Skin epidermis (tissue), 12 donors: ENCODE measurements around the gene LIME1.
A peak's percentile ranks its signal among the peaks of the same experiment; 100 is the strongest.
"Not testable (repeated sequence)": the region's sequence is repeated elsewhere in the genome, so short reads cannot be mapped to it uniquely, and the experiment has no call there.

ENCODE experiments used
- H3K27ac ChIP-seq, 21 experiments: fragments of 200-600 bp; sonication (generic) in 11 of 21; one replicate each; pipeline ENCODE4 v1.5.0; 2020; ENCODE audit warnings: mild to moderate bottlenecking in 3 of 21, inconsistent platforms in 2 of 21, moderate library complexity in 2 of 21
- H3K4me3 ChIP-seq, 7 experiments: fragments of 200-600 bp; sonication (generic) in 2 of 7; one replicate each; pipeline ENCODE4 v1.5.0; 2020; ENCODE audit warnings: inconsistent platforms in 2 of 7, mild to moderate bottlenecking in 2 of 7, moderate library complexity in 1 of 7

Gene LIME1

DNA sequence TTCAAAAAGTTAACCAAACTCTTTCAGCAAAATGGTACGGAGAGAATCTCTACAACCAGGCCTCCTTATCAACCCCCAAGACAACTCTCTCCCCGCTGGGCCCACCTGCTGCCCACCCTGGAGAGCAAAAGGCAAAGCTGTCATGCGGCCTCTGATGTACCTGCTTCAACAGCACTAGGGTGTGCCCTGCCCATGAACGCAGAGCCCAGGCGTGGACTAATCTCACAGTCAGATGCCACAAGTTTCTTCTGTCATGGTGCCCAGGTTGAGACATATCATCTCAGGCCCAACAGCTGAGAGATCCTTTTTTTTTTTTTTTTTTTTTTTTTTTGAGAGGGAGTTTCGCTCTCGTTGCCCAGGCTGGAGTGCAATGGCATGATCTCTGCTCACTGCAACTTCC is 29.4 kb downstream of the LIME1 start:
- Histone ChIP-seq H3K27ac (no peak overlapping the region), H3K4me3 (no peak overlapping the region)

DNA sequence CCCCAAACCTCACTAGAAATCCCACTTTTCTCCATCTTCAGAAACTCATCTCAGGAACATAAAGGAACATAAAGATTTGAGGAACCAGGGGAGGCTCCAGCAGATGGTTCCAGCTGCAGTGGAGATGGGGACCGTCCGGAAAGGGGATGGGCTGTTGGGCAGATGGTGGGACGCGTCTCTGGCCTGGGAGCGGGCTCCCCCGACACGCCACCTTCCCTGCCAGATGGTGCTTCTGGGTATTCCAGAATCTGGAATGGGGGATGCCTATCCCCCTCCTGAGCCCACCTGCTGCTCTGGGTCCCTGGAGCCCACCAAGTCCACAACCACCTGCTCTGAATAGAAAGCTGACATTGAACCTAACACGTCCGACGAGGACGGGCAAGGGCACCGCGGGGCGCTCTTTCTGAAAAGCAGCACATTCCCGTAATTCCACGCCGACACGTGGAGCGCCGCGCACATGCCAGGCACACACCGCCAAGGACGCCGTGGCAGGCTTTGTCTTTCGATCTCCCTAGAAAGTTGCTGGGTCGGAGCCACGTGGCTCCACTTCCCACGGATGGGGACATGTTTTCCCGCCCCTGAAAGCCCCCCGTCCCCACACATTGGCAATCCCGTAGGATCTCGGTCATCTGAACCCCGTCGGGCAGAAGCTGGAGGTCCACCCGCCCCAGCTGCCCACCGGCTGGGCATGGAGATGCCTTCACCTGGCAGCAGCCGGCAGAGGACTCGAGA is 30.4 kb downstream of the LIME1 start:
- no peak overlapping the region for H3K4me3 ChIP-seq

DNA sequence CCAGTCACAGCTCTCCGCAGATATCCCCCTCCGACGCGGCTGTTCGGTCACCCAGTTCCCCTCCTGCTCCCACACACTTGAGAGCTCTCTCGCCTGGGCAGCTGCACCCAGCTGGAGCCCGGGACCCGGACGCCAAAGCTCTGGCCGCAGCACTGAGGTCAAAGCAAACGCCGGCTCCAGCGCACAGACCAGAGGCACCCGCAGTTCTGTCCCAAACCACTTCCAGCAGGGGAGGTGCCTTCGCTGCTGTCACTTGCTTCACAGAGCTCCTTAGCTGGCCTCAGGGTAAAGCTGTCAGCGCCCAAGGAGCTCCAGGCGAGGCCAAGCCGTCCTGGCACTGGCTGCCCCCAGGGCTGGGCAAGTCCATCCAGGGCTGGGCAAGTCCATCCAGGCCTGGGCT is 31.0 kb downstream of the LIME1 start:
- no peak overlapping the region for H3K27ac ChIP-seq

More for the DNA sequence above, 30.4 kb downstream of the LIME1 start:
- no peak overlapping the region for H3K27ac ChIP-seq

DNA sequence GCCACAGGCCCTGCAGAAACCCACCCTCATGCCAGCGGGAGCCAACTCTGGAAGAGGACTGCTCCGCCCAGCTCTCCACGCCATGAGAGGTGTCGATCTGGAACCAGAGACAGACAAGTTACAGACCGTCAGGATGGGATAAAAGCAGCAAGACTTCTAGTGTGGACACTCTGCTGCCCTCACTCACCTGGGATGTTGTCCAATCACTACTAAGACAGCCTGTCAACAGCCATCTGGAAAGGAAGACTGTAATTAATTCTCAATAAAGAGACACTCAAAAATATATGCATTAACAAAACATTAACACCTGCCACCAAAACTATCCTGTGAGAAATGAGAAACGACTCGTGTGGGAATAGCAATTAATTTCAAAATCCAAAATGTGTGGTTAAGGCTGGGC is 31.4 kb downstream of the LIME1 start:
- Histone ChIP-seq H3K27ac (no peak overlapping the region), H3K4me3 (no peak overlapping the region)

More for the DNA sequence above, 31.0 kb downstream of the LIME1 start:
- H3K4me3 ChIP-seq: no peak overlapping the region

DNA sequence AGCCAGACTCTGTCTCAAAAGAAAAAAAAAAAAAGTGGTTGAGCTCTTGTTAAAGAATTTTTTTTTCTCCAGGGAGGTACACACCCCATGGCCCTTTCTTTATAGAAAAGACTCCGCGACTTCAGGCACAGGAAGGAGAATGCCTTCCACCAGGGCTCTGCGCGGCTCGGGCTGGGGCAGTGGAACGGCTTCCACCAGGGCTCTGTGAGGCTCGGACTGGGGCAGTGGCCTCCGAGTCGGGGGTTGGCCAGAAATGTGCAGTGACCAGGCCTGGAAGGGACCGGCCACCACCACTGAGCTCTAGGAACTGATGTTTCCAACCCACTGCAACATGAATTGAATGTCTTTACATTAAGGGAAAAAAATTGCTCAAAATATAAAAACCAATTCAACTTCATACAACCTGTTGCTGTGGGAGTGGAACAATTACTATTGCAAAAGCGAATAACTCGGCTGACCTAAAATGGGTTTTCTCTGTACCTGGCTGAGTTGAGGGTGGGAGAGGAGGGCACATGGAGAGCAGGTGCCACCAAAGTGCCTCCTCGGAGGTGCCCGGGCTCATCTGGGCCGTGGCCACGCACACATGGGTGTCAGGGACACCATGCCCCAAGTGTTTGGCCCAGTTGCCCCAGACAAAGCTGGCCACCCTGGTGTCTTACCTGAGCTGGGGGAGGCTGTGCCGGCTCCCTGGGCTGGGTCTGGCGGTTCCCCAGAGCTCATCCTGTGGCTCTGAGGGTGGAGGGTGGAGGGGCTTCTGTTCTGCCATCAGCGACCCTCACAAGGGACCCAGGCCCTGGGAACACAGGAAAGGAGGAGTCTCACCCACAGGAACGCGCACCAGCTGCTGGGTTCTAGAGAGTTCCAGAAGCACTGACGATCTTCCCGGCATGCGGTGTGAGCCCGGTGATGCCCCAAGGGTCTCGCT is 32.4 kb downstream of the LIME1 start:
- Histone ChIP-seq H3K4me3 (no peak overlapping the region), H3K27ac (no peak overlapping the region)

DNA sequence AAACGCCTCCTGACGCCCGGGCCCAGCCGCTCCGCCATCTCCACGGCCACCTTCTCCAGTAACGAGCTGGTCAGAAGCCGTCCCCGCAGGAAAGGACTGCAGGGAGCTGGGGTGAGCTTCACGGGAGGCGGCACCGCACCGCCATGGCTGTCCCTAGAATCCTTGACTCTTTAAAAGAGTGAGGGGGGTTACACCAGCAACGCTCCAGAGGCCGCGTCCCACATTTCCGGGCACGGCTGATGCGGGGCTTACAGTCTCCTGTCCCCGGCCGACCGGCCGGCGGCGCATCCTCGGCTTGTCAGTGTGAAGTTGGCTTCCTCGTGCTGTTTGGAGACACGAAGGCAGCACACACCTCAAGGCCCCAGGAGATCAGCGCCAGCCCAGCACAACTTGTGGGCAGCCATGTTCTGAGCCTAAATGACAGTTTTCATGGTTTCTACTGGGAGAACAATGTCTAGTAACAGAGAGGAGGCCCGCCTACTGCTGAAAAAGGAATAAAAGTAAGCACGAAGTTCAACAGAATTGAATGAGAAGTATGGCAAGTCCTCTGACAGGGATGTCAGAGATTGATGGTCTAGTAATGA is 33.5 kb downstream of the LIME1 start:
- Histone ChIP-seq H3K4me3 (no peak overlapping the region), H3K27ac (no peak overlapping the region)

DNA sequence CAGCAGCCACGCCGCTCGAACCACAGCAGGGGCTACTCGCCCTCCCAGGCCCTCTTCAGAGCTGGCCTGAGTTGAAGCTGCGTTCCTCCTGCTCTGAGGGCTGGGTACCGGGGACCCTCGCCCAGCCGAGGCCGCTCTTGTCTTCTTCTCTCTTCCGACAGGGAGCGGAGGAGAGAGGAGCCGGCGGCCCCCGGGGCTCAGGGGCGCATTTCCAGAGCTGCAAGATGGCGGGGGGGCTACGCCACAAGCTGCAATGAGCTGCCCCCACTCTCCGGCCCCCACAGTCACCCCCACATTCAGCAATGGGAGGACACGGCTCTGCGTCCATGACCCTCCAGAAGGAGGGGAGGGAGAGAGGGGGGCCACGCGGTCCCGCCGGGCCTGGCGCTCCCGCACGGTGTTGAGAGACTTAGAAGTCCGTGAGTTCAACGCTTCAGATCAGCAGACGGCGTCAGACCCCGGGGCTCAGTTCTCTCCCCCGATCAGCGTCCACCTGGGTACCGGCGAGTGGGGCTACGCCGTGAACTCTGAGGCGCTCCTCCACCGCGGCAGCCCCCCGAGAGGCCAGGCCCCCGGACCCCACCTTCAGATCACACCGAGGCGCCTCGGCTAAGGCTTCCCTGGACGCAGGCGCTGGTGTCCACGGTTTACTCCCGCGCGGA is 34.7 kb downstream of the LIME1 start:
- H3K27ac ChIP-seq: no peak overlapping the region
- no peak overlapping the region for H3K4me3 ChIP-seq

DNA sequence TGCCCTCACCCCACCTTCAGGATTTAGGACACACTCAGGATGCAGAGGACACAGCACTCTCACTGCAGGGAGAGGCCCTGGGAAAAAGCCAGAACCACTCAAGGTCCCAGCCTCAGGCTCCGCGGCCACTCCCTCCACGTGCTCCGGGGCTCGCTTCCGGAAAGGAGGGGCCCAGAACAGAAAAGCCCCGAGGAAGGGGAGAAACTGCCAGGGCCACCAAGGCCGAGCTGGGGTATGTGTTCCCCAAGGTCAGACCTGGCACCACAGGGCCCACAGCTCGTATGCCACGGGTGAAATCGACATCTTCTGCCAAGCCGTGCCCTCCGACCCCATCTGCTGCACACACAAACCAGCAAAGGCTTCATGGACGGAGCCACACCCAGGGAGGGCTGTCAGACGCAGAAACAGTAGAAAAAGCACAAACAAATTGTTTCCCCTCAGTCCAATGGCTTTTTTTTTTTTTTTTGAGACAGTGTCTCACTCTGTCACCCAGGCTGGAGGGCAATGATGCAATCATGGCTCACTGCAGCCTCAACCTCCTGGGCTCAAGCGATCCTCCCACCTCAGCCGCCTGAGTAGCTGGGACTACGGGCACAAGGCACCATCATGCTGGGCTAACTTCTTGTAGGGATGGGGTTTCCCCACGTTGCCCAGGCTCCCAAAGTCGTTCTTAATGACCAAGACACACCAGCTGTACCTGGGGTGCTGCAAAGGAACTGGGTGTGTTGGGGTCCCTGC is 36.5 kb downstream of the LIME1 start:
- Histone ChIP-seq H3K27ac (no peak overlapping the region), H3K4me3 (no peak overlapping the region)

DNA sequence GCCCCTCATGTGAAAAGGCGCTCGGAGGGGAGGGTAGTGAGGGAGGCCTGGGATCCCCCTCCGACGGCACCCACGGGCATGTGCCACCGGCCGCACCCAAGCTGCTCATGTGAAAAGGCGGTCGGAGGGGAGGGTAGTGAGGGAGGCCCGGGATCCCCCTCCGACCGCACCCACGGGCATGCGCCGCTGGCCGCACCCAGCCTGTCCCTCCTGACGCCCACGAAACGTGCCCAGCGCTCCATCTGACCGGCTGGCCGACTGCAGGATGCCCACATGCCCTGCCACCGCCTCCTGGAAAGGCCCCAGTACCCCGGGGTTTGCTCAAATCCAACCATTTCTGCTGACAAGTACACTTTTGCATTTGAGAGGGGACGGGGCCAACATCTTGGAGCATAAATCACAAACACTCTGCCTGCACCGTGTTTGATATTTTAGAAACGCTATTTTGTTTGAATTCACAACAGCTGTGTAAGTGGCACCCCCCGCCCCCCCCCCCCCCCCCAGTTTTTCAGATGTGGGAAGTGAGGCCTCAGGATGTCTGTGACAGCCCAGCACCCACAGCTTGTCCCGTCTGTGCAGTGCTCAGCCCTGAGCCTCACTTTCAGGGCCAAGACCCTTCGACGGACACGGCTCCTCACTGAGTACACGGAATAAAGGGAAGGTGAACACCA is 37.2 kb downstream of the LIME1 start:
- Histone ChIP-seq H3K4me3 (no peak overlapping the region), H3K27ac (no peak overlapping the region)

DNA sequence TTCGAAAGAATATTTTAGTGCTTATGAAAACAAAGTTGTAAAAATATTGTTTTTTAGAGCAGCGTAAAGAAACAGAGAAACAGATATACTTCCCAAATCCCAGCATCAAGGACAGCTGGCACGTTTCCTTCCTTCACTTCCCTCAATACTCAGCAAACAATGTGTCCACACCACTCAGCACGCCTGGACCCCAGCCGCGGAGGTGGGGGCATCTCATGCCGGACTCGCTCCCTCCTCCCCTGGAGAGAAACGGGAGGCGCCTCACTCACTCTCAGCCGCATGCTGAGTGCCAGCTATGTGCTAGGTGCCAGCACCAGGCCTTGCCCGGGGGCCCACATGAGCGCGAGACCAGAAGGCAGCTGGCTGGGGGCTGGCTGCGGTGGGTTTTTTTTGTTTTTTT is 37.8 kb downstream of the LIME1 start:
- no peak overlapping the region for H3K4me3 ChIP-seq
- peak overlapping the region in 1 of 21 experiments; percentile 45 for H3K27ac ChIP-seq

DNA sequence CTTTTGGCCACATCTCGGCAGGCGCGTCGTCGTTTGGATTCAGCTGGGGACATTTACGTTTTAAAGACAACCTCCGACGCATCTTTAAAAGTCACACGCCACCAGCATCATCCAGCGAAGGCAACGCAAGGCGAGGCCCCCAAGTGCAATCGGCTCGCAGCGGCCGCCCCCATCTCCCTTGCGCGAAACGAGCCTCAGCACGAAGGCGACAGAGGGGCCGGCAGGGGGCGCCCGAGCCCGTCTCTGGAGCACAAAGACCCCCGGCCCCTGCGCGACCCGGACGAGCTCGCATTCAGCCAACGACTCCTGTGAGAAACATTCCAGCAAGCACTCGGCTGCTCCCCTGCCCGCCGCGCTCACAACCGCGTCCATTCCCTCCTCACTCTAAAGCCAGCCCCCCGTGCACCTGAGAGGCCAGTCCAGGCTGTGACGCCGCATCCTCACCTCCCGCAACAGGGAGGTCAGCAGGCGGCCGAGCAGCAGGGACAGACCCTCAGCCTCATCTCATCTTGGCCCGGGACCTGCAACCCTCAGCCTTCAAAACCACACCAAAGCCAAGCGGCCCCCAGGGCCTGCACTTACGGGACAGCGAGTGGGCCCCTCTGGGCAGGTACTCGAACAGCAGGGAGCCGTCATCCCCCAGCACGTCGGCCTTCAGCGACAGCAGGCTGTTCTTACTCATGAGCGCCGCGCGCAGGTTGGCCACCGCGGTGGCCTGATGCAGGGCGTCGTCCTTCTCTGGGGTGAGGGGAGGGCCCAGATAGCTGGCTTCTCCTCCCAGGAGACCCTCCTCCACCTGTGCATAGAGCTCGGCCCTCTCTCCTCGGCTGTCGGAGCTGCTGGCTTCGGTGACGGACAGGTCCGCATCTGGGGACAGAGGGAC is 38.9 kb downstream of the LIME1 start:
- H3K4me3 ChIP-seq: no peak overlapping the region
- no peak overlapping the region for H3K27ac ChIP-seq

DNA sequence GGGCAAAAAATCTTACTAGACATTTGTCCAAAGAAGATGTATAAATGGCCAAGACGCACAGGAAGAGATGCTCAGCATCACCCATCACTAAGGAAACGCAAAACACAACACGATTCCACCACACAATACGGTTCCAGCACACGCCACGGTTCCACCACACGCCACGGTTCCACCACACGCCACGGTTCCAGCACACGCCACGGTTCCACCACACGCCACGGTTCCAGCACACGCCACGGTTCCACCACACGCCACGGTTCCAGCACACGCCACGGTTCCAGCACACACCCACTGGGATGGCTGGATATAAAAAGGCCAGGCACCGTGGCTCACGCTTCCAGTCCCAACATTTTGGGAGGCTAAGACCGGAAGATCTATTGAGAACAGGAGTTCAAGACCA is 40.4 kb downstream of the LIME1 start:
- not testable (repeated sequence) for H3K4me3 ChIP-seq, H3K27ac ChIP-seq

DNA sequence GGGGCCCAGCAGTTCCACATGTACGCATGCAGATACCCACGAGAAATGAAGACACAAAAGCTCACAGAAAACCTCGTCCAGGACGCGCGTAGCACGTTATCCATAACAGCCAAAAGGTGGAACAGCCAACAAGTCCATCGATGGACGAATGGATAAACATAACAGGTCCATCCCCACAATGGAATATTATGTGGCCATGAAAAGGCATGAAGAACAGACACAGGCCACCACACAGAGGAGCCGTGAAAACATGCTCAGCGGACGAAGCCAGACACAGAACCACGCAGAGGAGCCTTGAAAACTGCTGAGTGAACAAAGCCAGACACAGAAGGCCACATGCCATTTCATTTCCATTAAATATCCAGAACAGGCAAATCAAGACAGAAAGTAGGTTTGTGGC is 41.1 kb downstream of the LIME1 start:
- Histone ChIP-seq H3K27ac (no peak overlapping the region), H3K4me3 (no peak overlapping the region)

DNA sequence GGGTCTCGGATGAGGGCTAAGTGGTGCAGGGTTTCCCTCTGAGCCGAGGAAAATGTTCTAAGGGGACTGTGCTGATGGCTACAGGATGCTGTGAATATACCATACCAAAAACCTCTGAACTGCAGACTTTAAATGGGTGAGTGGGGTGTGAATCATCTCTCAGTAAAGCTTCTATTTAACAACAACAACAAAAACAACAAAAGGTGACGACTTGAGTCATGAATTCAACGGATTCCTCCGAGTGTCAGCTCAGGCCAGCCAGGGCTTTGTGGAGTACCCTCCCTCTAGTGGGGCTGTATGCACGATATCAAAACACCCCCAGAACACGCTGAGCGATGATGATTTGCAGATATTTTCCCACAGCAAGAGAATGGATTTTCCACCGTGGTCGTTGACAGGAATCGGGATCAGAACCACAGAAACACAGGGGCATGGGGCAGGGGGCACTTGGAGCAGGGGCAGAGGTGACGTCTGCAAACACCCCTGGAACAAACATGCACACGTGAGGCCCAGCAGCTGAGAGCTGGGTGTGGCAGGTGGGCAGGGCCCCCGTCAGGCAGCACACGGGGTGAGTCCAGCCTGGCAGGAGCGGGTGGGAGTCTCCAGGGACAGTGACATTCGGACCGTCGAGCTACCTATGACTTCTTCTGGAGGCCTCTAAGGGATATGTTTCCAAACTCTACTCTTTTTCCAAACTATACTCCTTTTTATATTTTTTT is 41.7 kb downstream of the LIME1 start:
- Histone ChIP-seq H3K4me3 (no peak overlapping the region), H3K27ac (no peak overlapping the region)

DNA sequence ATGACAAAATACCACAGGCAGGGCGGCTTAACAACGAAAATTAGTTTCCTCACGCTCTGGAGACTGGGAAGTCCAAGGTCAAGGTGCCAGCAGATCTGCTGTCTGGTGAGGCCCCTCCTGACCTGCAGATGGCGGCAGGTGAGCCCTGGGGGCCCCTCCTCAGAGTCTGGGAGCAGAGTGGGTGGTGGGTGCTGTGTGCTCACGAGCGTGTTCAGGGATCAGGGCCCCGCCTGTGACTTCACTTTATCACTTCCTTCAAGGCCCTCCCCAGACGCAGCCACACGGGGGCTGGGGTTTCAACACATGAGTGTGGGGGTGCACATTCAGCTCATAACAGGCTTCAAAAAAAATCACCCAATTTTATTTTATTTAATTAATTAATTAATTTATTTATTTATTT is 42.4 kb downstream of the LIME1 start:
- H3K27ac ChIP-seq: no peak overlapping the region
- no peak overlapping the region for H3K4me3 ChIP-seq

DNA sequence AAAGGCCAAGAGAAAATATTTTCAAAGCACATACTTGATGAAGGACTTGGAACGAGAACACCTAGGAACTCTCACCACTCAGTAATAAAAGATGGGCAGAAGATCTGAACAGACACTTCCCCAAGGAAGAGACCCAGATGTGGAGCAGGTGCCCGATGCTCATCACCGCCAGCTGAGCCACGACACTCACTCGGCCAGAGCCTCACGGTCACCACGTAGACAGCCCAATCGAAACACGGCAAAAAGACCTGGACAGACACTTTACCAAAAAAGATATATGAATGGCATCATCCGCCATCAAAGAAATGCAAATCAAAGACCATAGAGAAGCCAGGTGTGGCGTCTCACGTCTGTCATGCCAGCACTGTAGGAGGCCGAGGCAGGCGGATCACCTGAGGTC is 44.7 kb downstream of the LIME1 start:
- Histone ChIP-seq H3K27ac (no peak overlapping the region), H3K4me3 (no peak overlapping the region)

DNA sequence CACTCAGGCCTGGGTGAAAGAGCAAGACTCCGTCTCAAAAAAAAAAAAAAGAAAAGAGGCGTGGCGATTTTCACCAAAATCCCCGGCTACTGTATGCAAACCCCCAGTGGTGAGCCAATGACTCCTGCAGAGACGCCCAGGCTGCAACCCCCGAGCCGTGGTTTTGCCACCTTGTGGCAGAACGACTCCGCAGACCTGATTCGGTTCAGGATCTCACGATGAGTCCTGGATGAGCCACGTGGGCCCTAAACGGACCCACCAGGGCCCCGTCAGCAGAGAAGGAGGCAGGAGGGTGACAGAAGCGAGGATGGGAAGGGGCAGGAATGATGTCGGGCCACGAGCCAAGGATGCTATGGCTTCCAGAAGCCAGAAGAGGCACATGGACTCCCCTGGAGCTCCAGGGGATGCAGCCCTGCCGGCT is 45.6 kb downstream of the LIME1 start:
- H3K27ac ChIP-seq: no peak overlapping the region

More for the DNA sequence above, 45.6 kb downstream of the LIME1 start:
- no peak overlapping the region for H3K4me3 ChIP-seq
